HCT116 (cell line): ENCODE results near the gene ATP5F1A.
"Not testable (repeated sequence)": the region's sequence is repeated elsewhere in the genome, so short reads cannot be mapped to it uniquely, and the experiment has no call there.

Source experiments
- EZH2 ChIP-seq: fragments of 200-600 bp; sonication (generic); IDR thresholded peaks from 2 replicates; pipeline ENCODE4 v1.6.1; 2017; ENCODE audit warnings: antibody characterized with exemption, mixed run types
- EZH2phosphoT487 ChIP-seq: fragments of 200-600 bp; IDR thresholded peaks from 2 replicates; pipeline ENCODE4 v1.6.1; 2018; ENCODE audit warnings: antibody characterized with exemption, borderline replicate concordance
- JUND ChIP-seq: IDR thresholded peaks from 2 replicates; pipeline ENCODE4 v1.6.1; 2012
- RAD21 ChIP-seq: IDR thresholded peaks from 2 replicates; pipeline ENCODE4 v1.6.1; 2012; ENCODE audit warnings: low read depth, mild to moderate bottlenecking
- ZNF274 ChIP-seq: fragments of 200-500 bp; sonication (Bioruptor generic); IDR thresholded peaks from 2 replicates; pipeline ENCODE4 v1.6.1; 2014; ENCODE audit warnings: mild to moderate bottlenecking, low read depth, low read length, inconsistent platforms
- TF ChIP-seq, protein P1 (sequence below): IDR thresholded peaks from 2 replicates; pipeline ENCODE4 v1.6.1; 2011; ENCODE audit warnings: mild to moderate bottlenecking, low read length, moderate library complexity; ENCODE audit not compliant: insufficient replicate concordance; ENCODE audit errors: extremely low read depth
- TF ChIP-seq, protein P2 (sequence below), 3 experiments: fragments of 200-600 bp in 1 of 3; sonication (generic) in 1 of 3; IDR thresholded peaks in 2 of 3; conservative IDR thresholded peaks in 1 of 3; 2 replicates each; pipeline ENCODE4 v1.5.1; 2012 to 2017; ENCODE audit warnings: low read depth in 2 of 3, low read length in 2 of 3, antibody characterized with exemption in 1 of 3, borderline replicate concordance in 1 of 3, control low read depth in 1 of 3, mild to moderate bottlenecking in 1 of 3, mixed read lengths in 1 of 3, mixed run types in 1 of 3, moderate library complexity in 1 of 3; ENCODE audit not compliant: insufficient read depth in 1 of 3

DNA sequence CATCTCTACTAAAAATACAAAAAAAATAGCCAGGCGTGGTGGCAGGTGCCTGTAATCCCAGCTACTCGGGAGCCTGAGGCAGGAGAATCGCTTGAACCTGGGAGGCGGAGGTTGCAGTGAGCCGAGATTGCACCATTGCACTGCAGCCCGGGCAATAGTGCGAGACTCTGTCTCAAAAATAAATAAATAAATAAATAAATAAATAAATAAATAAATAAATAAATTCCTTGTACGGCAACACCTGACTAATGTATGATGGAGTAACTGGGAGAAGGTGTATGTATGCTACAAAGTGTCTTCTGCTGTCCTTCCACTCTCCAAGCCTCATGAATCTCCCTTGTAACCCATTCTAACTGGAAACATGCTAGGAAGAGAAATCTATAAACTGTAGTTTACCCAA, 32.5 kb upstream of the ATP5F1A start:
- TF ChIP-seq, protein P1, sequence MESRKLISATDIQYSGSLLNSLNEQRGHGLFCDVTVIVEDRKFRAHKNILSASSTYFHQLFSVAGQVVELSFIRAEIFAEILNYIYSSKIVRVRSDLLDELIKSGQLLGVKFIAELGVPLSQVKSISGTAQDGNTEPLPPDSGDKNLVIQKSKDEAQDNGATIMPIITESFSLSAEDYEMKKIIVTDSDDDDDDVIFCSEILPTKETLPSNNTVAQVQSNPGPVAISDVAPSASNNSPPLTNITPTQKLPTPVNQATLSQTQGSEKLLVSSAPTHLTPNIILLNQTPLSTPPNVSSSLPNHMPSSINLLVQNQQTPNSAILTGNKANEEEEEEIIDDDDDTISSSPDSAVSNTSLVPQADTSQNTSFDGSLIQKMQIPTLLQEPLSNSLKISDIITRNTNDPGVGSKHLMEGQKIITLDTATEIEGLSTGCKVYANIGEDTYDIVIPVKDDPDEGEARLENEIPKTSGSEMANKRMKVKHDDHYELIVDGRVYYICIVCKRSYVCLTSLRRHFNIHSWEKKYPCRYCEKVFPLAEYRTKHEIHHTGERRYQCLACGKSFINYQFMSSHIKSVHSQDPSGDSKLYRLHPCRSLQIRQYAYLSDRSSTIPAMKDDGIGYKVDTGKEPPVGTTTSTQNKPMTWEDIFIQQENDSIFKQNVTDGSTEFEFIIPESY: not testable (repeated sequence)
- TF ChIP-seq, protein P2, sequence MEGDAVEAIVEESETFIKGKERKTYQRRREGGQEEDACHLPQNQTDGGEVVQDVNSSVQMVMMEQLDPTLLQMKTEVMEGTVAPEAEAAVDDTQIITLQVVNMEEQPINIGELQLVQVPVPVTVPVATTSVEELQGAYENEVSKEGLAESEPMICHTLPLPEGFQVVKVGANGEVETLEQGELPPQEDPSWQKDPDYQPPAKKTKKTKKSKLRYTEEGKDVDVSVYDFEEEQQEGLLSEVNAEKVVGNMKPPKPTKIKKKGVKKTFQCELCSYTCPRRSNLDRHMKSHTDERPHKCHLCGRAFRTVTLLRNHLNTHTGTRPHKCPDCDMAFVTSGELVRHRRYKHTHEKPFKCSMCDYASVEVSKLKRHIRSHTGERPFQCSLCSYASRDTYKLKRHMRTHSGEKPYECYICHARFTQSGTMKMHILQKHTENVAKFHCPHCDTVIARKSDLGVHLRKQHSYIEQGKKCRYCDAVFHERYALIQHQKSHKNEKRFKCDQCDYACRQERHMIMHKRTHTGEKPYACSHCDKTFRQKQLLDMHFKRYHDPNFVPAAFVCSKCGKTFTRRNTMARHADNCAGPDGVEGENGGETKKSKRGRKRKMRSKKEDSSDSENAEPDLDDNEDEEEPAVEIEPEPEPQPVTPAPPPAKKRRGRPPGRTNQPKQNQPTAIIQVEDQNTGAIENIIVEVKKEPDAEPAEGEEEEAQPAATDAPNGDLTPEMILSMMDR (IDR thresholded peaks at IDR 0.05 in 2 of 3, conservative IDR thresholded peaks at IDR 0.05 in 1 of 3; ENCODE audit: borderline replicate concordance in 1 of 3, insufficient read depth in 1 of 3, low read depth in 2 of 3, low read length in 2 of 3): not testable (repeated sequence)
- TF ChIP-seq EZH2phosphoT487, JUND, RAD21, ZNF274, EZH2: not testable (repeated sequence)
